ENCODE measurements around the gene GOT2. TPM values are rescaled to one million over a fixed set of nuclear protein-coding genes. Genes with fewer than 3 reads are reported as not detected.

GOT2 gene
- total and polyA plus RNA-seq, 7 donors: 129 to 396 (median 238) TPM

GRCh38 chr16:58733248-58733670 lies 857 bp downstream of the GOT2 start:
- Histone ChIP-seq H3K4me1 (peaks cover 42% of the 10 kb centered on the region), H3K9me3 (no peaks in the 10 kb centered on the region), H3K27me3 (ENCODE audit: insufficient read depth in 3 of 3, low read length in 2 of 3) (no peaks in the 10 kb centered on the region), H3K27ac (peak overlapping the region; percentile 85), H3K36me3 (ENCODE audit: insufficient read depth in 1 of 2, low read depth in 1 of 2) (peaks cover 0 to 2% of the 10 kb centered on the region in 2 donors), H3K4me3 (peak overlapping the region; percentile 93)
- TF ChIP-seq CTCF (IDR thresholded peaks at IDR 0.05): no peak
- DNase-seq (peak; percentile 33 to 54), ATAC-seq (peak; percentile 46 to 71 (median 66))
- intact Hi-C loops (cut with DNase I): loop anchor here in 1 of 2 donors (2.0 to 10.0 kb wide), 2 partner anchors 48 to 218 kb away; partner anchors contain the start of genes SETD6 and SLC38A7
- 1% methylated on average over 23 of the region's 23 CpGs for WGBS, 3 donors

- intact Hi-C loops (cut with DNase I): loop anchor here in 1 of 2 donors (2.0 to 10.0 kb wide), 2 partner anchors 48 to 218 kb away; partner anchors contain the start of genes SETD6 and SLC38A7
- WGBS, 3 donors: 19 to 40% (median 21%) methylated on average over 9 of the region's 9 CpGs
- Histone ChIP-seq H3K27me3 (ENCODE audit: insufficient read depth in 3 of 3, low read length in 2 of 3) (no peaks in the 10 kb centered on the region), H3K36me3 (ENCODE audit: insufficient read depth in 1 of 2, low read depth in 1 of 2) (peaks cover 0 to 2% of the 10 kb centered on the region in 2 donors), H3K27ac (peak overlapping the region; percentile 85), H3K4me1 (peaks cover 47% of the 10 kb centered on the region), H3K4me3 (peak overlapping the region; percentile 93), H3K9me3 (no peaks in the 10 kb centered on the region)
- no peak for TF ChIP-seq CTCF (IDR thresholded peaks at IDR 0.05)
- DNase-seq (no peak), ATAC-seq (no peak)
Measured at GRCh38 chr16:58732545-58733247, 1.4 kb downstream of the GOT2 start.

GRCh38 chr16:58730724-58731370 lies 3.3 kb downstream of the GOT2 start:
- 74 to 86% (median 78%) methylated on average over 11 of the region's 11 CpGs for WGBS, 3 donors
- Histone ChIP-seq H3K9me3 (no peaks in the 10 kb centered on the region), H3K4me3 (no peak overlapping the region), H3K27ac (peak overlapping the region; percentile 74), H3K4me1 (peaks cover 49% of the 10 kb centered on the region), H3K36me3 (ENCODE audit: insufficient read depth in 1 of 2, low read depth in 1 of 2) (peaks cover 0 to 2% of the 10 kb centered on the region in 2 donors), H3K27me3 (ENCODE audit: insufficient read depth in 3 of 3, low read length in 2 of 3) (no peaks in the 10 kb centered on the region)
- ATAC-seq (no peak), DNase-seq (no peak)
- TF ChIP-seq CTCF (IDR thresholded peaks at IDR 0.05): no peak
- intact Hi-C loops (cut with DNase I): loop anchor here in 1 of 2 donors (10.0 kb wide), 1 partner anchor 216 kb away; the partner anchor contains the start of gene SETD6

- H3K27me3 ChIP-seq (ENCODE audit: insufficient read depth in 3 of 3, low read length in 2 of 3): no peaks in the 10 kb centered on the region
- WGBS, 3 donors: 61 to 86% (median 68%) methylated on average over 9 of the region's 9 CpGs
- intact Hi-C loops (cut with DNase I): no loop called here
- H3K4me1 ChIP-seq: peaks cover 41% of the 10 kb centered on the region
- peak overlapping the region; percentile 26 for H3K4me3 ChIP-seq
- ATAC-seq (peak; percentile 41 to 81 (median 70)), DNase-seq (no peak)
- no peaks in the 10 kb centered on the region for H3K9me3 ChIP-seq
- H3K27ac ChIP-seq: peak overlapping the region; percentile 74
- TF ChIP-seq CTCF (IDR thresholded peaks at IDR 0.05): no peak
- H3K36me3 ChIP-seq (ENCODE audit: insufficient read depth in 1 of 2, low read depth in 1 of 2): peaks cover 2 to 3% of the 10 kb centered on the region in 2 donors
Measured at GRCh38 chr16:58727796-58728568, 6.1 kb downstream of the GOT2 start.

Measured in psoas muscle (tissue), 8 donors.